Hepatocyte (in vitro differentiated cells): Measurements from ENCODE around the gene CHST3. TPM values are rescaled to one million over a fixed set of nuclear protein-coding genes. Genes with fewer than 3 reads are reported as not detected.
A peak's percentile ranks its signal among the peaks of the same experiment; 100 is the strongest.

Source experiments
- DNase-seq: peaks from one replicate; pipeline ENCODE4 v3.0.0-alpha.2; 2016; ENCODE audit warnings: low spot score
- H2AFZ ChIP-seq: fragments of 200-600 bp; sonication (generic); 2 replicates; pipeline ENCODE4 v1.6.0; 2016; ENCODE audit warnings: antibody characterized with exemption, mild to moderate bottlenecking
- H3K27ac ChIP-seq: fragments of 200-600 bp; sonication (generic); 2 replicates; pipeline ENCODE4 v1.5.1; 2016; ENCODE audit warnings: mild to moderate bottlenecking
- H3K27me3 ChIP-seq: fragments of 200-600 bp; sonication (generic); 2 replicates; pipeline ENCODE4 v1.6.1; 2016
- H3K36me3 ChIP-seq: fragments of 200-600 bp; sonication (generic); replicated peaks from 2 replicates; pipeline ENCODE4 v1.5.1; 2016; ENCODE audit warnings: low read depth; ENCODE audit not compliant: insufficient read depth
- H3K4me1 ChIP-seq: fragments of 200-600 bp; sonication (generic); 2 replicates; pipeline ENCODE4 v1.5.1; 2016; ENCODE audit warnings: mild to moderate bottlenecking, moderate library complexity; ENCODE audit not compliant: insufficient read depth
- H3K4me2 ChIP-seq: fragments of 200-600 bp; sonication (generic); 2 replicates; pipeline ENCODE4 v1.6.0; 2016
- H3K4me3 ChIP-seq: fragments of 200-600 bp; sonication (generic); 2 replicates; pipeline ENCODE4 v1.5.1; 2016; ENCODE audit warnings: mild to moderate bottlenecking
- H3K79me2 ChIP-seq: fragments of 200-600 bp; sonication (generic); 2 replicates; pipeline ENCODE4 v1.6.0; 2017; ENCODE audit warnings: mild to moderate bottlenecking
- H3K9me2 ChIP-seq: fragments of 200-600 bp; sonication (generic); replicated peaks from 2 replicates; pipeline ENCODE4 v1.6.0; 2017; ENCODE audit warnings: mild to moderate bottlenecking; ENCODE audit not compliant: insufficient read depth
- H3K9me3 ChIP-seq: fragments of 200-600 bp; sonication (generic); 2 replicates; pipeline ENCODE4 v1.5.1; 2016; ENCODE audit warnings: low read depth, mild to moderate bottlenecking
- H4K20me1 ChIP-seq: fragments of 200-600 bp; sonication (generic); 2 replicates; pipeline ENCODE4 v1.6.0; 2016; ENCODE audit warnings: mild to moderate bottlenecking; ENCODE audit not compliant: insufficient read depth, poor library complexity, severe bottlenecking
- EZH2 ChIP-seq: fragments of 200-600 bp; sonication (generic); IDR thresholded peaks from 2 replicates; pipeline ENCODE4 v1.6.1; 2016; ENCODE audit warnings: antibody characterized with exemption, mild to moderate bottlenecking, borderline replicate concordance
- EZH2phosphoT487 ChIP-seq: fragments of 200-600 bp; sonication (generic); IDR thresholded peaks from one replicate; pipeline ENCODE4 v1.6.1; 2018; ENCODE audit warnings: antibody characterized with exemption, mild to moderate bottlenecking, low read depth, moderate library complexity; ENCODE audit not compliant: unreplicated experiment, severe bottlenecking
- WGBS: methylation state at CpG from one replicate; pipeline ENCODE4 v1.1.6; 2016; ENCODE audit warnings: low lambda C conversion rate; ENCODE audit errors: missing lambda C conversion rate; 5-methylcytosine and 5-hydroxymethylcytosine counted together
- polyA plus RNA-seq: library from polyadenylated mRNA; unstranded; fragments of >200 nt; fragmentation: Nextera tagmentation; extraction: Ambion mirVana; gene quantifications from 2 replicates; pipeline ENCODE4 v1.2.1, GENCODE V29; 2016
- total RNA-seq: library from RNA; depleted of rRNA; stranded (reverse); fragments of >200 nt; gene quantifications from 2 replicates; pipeline ENCODE4 v1.2.3, GENCODE V29; 2014
- TF ChIP-seq, protein P1 (sequence below): fragments of 200-600 bp; sonication (generic); IDR thresholded peaks from 2 replicates; pipeline ENCODE4 v1.5.1; 2016; ENCODE audit warnings: antibody characterized with exemption, mild to moderate bottlenecking; ENCODE audit not compliant: poor library complexity

Gene CHST3
- total and polyA plus RNA-seq, 2 experiments from 2014 or later = 6.8 to 14.1 TPM

GRCh38 chr10:71950683-71951082 is 13.5 kb upstream of the CHST3 start:
- H4K20me1 ChIP-seq = no peaks in the 10 kb centered on the region
- no peaks in the 10 kb centered on the region for H3K9me2 ChIP-seq
- H3K4me2 ChIP-seq = no peak overlapping the region
- peaks cover 10% of the 10 kb centered on the region for H3K9me3 ChIP-seq
- H3K27ac ChIP-seq = no peak overlapping the region
- H3K4me3 ChIP-seq = no peak overlapping the region
- TF ChIP-seq, protein P1, sequence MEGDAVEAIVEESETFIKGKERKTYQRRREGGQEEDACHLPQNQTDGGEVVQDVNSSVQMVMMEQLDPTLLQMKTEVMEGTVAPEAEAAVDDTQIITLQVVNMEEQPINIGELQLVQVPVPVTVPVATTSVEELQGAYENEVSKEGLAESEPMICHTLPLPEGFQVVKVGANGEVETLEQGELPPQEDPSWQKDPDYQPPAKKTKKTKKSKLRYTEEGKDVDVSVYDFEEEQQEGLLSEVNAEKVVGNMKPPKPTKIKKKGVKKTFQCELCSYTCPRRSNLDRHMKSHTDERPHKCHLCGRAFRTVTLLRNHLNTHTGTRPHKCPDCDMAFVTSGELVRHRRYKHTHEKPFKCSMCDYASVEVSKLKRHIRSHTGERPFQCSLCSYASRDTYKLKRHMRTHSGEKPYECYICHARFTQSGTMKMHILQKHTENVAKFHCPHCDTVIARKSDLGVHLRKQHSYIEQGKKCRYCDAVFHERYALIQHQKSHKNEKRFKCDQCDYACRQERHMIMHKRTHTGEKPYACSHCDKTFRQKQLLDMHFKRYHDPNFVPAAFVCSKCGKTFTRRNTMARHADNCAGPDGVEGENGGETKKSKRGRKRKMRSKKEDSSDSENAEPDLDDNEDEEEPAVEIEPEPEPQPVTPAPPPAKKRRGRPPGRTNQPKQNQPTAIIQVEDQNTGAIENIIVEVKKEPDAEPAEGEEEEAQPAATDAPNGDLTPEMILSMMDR = no peak
- TF ChIP-seq EZH2 = no peak
- no peak for TF ChIP-seq EZH2phosphoT487
- DNase-seq = no peak
- H3K27me3 ChIP-seq = no peaks in the 10 kb centered on the region
- WGBS = 87% methylated on average over 6 of the region's 6 CpGs
- no peaks in the 10 kb centered on the region for H3K36me3 ChIP-seq
- H2AFZ ChIP-seq = no peak overlapping the region
- H3K4me1 ChIP-seq = no peaks in the 10 kb centered on the region
- H3K79me2 ChIP-seq = no peaks in the 10 kb centered on the region

DNA sequence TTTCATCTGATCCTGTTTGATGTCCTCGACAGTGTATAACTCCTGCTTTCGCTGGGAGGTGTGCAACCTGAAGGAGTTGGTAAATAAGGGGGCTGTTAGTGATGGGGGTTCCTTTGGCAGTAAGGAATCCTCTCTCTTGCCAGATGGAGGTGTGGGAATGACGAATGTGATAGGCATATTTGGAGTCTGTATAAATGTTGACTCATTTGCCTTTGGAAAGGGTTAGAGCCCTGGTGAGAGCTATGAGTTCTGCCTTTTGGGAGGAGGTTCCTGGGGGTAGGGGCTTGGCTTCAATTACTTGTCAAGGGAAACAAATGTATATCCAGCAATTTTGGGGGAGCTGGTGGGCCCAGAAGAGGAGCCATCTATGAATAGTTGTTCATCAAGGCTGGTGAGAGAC is 11.4 kb upstream of the CHST3 start:
- Histone ChIP-seq H3K27ac (no peak overlapping the region), H3K79me2 (no peaks in the 10 kb centered on the region), H2AFZ (no peak overlapping the region), H4K20me1 (no peaks in the 10 kb centered on the region), H3K9me3 (peaks cover 6% of the 10 kb centered on the region), H3K36me3 (no peaks in the 10 kb centered on the region), H3K27me3 (no peaks in the 10 kb centered on the region), H3K4me1 (peaks cover 3% of the 10 kb centered on the region), H3K9me2 (no peaks in the 10 kb centered on the region), H3K4me3 (no peak overlapping the region), H3K4me2 (no peak overlapping the region)
- TF ChIP-seq, protein P1 = no peak
- TF ChIP-seq EZH2 (no peak), EZH2phosphoT487 (no peak)
- DNase-seq = no peak
- 75% methylated on average over 3 of the region's 3 CpGs for WGBS

DNA sequence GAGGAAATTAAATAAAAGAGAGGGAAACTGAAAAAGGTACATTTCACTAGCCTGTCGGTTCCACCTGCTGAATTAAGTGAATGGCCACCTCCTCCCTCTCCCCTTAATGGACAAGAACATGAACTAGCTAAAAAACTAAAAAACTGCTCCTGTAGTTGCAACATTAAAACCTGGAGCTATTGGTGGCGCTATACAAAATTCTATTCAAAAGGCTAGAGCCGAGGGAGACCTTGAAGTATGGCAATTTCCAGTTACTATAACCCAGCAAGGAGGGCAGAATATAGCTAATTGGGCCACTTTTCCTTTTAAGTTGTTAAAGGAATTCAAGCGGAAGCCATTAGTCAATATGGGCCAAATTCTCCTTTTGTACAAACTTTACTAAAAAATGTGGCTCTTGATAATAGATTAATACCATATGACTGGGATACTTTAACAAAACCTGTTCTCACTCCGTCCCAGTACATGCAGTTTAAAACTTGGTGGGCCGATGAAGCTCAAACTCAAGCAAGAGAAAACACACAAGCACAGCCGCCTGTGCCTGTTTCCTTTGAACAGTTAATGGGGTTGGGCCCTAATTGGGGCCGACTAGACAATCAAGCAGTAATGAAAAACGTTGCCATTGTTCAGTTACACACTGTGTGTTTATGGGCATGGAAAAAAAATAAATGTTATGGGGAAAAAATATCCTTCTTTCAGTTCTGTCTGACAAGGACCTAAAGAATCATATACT is 6.5 kb upstream of the CHST3 start:
- no peak for DNase-seq
- 59% methylated on average over 9 of the region's 9 CpGs for WGBS
- Histone ChIP-seq H3K4me1 (peaks cover 4% of the 10 kb centered on the region), H3K79me2 (no peaks in the 10 kb centered on the region), H3K4me2 (no peak overlapping the region), H3K9me3 (peaks cover 6% of the 10 kb centered on the region), H2AFZ (no peak overlapping the region), H3K27ac (peak overlapping the region; percentile 40), H3K36me3 (no peaks in the 10 kb centered on the region), H3K9me2 (no peaks in the 10 kb centered on the region), H3K4me3 (no peak overlapping the region), H4K20me1 (no peaks in the 10 kb centered on the region), H3K27me3 (no peaks in the 10 kb centered on the region)
- no peak for TF ChIP-seq EZH2
- TF ChIP-seq, protein P1 = peak; percentile 22

DNA sequence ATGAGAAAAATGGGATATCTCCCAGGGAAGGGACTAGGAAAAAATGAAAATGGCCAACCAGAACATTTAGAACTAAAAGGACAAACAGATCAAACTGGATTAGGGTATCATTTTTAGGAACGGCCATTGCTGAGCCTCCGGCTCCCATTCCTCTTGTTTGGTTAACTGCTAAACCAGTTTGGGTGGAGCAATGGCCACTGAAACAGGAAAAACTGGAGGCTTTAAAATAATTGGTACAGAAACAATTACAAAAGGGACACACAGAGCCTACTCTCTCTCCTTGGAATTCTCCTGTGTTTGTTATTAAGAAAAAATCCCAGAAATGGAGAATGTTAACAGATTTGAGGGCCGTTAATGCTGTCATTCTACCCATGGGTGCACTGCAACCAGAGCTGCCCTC is 4.7 kb upstream of the CHST3 start:
- TF ChIP-seq EZH2phosphoT487 = no peak
- Histone ChIP-seq H3K4me3 (no peak overlapping the region), H3K27me3 (no peaks in the 10 kb centered on the region), H3K4me2 (no peak overlapping the region), H3K79me2 (peaks cover 1% of the 10 kb centered on the region), H3K36me3 (no peaks in the 10 kb centered on the region), H3K9me2 (no peaks in the 10 kb centered on the region), H2AFZ (no peak overlapping the region), H3K27ac (no peak overlapping the region), H4K20me1 (no peaks in the 10 kb centered on the region), H3K9me3 (peaks cover 6% of the 10 kb centered on the region), H3K4me1 (peaks cover 11% of the 10 kb centered on the region)
- 85% methylated on average over 3 of the region's 3 CpGs for WGBS
- DNase-seq = no peak
